ENCODE results near the gene PRTN3.

PRTN3 gene

GRCh38 chr19:855142-855541 lies 14.3 kb downstream of the PRTN3 start:
- TF ChIP-seq CTCF (IDR thresholded peaks at IDR 0.05; ENCODE audit: borderline replicate concordance, control extremely low read depth, extremely low read depth, insufficient read depth, missing control alignments): no peak
- DNase-seq (ENCODE audit: low spot score): no peak
- in situ Hi-C loops (cut with MboI; ENCODE audit: low sequenced_read_pairs, unreplicated experiment): no loop called here

- no peak for DNase-seq (ENCODE audit: low spot score)
- TF ChIP-seq CTCF (IDR thresholded peaks at IDR 0.05; ENCODE audit: borderline replicate concordance, control extremely low read depth, extremely low read depth, insufficient read depth, missing control alignments): no peak
- in situ Hi-C loops (cut with MboI; ENCODE audit: low sequenced_read_pairs, unreplicated experiment): no loop called here
These were observed 14.8 kb downstream of the PRTN3 start for GRCh38 chr19:855566-856120.

GRCh38 chr19:858284-858683 lies 17.5 kb downstream of the PRTN3 start:
- TF ChIP-seq CTCF (IDR thresholded peaks at IDR 0.05; ENCODE audit: borderline replicate concordance, control extremely low read depth, extremely low read depth, insufficient read depth, missing control alignments): no peak
- DNase-seq (ENCODE audit: low spot score): no peak
- in situ Hi-C loops (cut with MboI; ENCODE audit: low sequenced_read_pairs, unreplicated experiment): no loop called here

- in situ Hi-C loops (cut with MboI; ENCODE audit: low sequenced_read_pairs, unreplicated experiment): no loop called here
- TF ChIP-seq CTCF (IDR thresholded peaks at IDR 0.05; ENCODE audit: borderline replicate concordance, control extremely low read depth, extremely low read depth, insufficient read depth, missing control alignments): no peak
- DNase-seq (ENCODE audit: low spot score): no peak
These were observed 18.4 kb downstream of the PRTN3 start, which contains the start of gene CFD for GRCh38 chr19:858868-859843. CFD (plus strand) TSS chr19:859664; CDS start chr19:859690, 26 bp downstream.

GRCh38 chr19:861141-861755 lies 20.4 kb downstream of the PRTN3 start:
- no peak for TF ChIP-seq CTCF (IDR thresholded peaks at IDR 0.05; ENCODE audit: borderline replicate concordance, control extremely low read depth, extremely low read depth, insufficient read depth, missing control alignments)
- no peak for DNase-seq (ENCODE audit: low spot score)
- in situ Hi-C loops (cut with MboI; ENCODE audit: low sequenced_read_pairs, unreplicated experiment): loop anchor here (10.0 kb wide), 1 partner anchor 54 kb away; the partner anchor contains the start of genes KISS1R and R3HDM4

All from GM13976 (cell line).